H9 (cell line): ENCODE data around the gene SH3RF3. TPM values are rescaled to one million over a fixed set of nuclear protein-coding genes. Genes with fewer than 3 reads are reported as not detected.

Source experiments
- DNase-seq: peaks from one replicate; pipeline ENCODE4 v3.0.0-alpha.2; 2017
- H2AFZ ChIP-seq: one replicate; pipeline ENCODE4 v1.6.1; 2013; ENCODE audit warnings: mild to moderate bottlenecking, low read length, control low read depth, moderate library complexity
- H2AK5ac ChIP-seq: 2 replicates; pipeline ENCODE4 v1.6.1; 2013; ENCODE audit warnings: low read length, control low read depth, mixed read lengths; ENCODE audit not compliant: insufficient read length
- H2BK120ac ChIP-seq: one replicate; pipeline ENCODE4 v1.6.1; 2013; ENCODE audit warnings: low read depth, mild to moderate bottlenecking, low read length, control low read depth, inconsistent platforms; ENCODE audit not compliant: poor library complexity, severe bottlenecking
- H2BK12ac ChIP-seq: 2 replicates; pipeline ENCODE4 v1.6.1; 2013; ENCODE audit warnings: low read length, control low read depth, mixed read lengths, low read depth; ENCODE audit not compliant: insufficient read length
- H2BK15ac ChIP-seq: 2 replicates; pipeline ENCODE4 v1.6.1; 2013; ENCODE audit warnings: low read depth, low read length, control low read depth
- H2BK20ac ChIP-seq: one replicate; pipeline ENCODE4 v1.6.1; 2013; ENCODE audit warnings: low read depth, mild to moderate bottlenecking, low read length, control low read depth, inconsistent platforms; ENCODE audit not compliant: poor library complexity, severe bottlenecking
- H2BK5ac ChIP-seq: 2 replicates; pipeline ENCODE4 v1.6.1; 2013; ENCODE audit warnings: low read length, control low read depth, mixed read lengths; ENCODE audit not compliant: insufficient read length
- H3K14ac ChIP-seq: 2 replicates; pipeline ENCODE4 v1.6.1; 2013; ENCODE audit warnings: low read length, control low read depth; ENCODE audit not compliant: insufficient read depth
- H3K18ac ChIP-seq: 2 replicates; pipeline ENCODE4 v1.6.1; 2013; ENCODE audit warnings: low read depth, mild to moderate bottlenecking, mixed read lengths, low read length, control low read depth; ENCODE audit not compliant: insufficient read length
- H3K23ac ChIP-seq: 2 replicates; pipeline ENCODE4 v1.6.1; 2013; ENCODE audit warnings: low read length, control low read depth, mixed read lengths, low read depth; ENCODE audit not compliant: insufficient read length
- H3K23me2 ChIP-seq: 2 replicates; pipeline ENCODE4 v1.6.1; 2013; ENCODE audit warnings: low read depth, mild to moderate bottlenecking, mixed read lengths, low read length, control low read depth; ENCODE audit not compliant: insufficient read length, poor library complexity, severe bottlenecking
- H3K27ac ChIP-seq: 2 replicates; pipeline ENCODE4 v1.5.1; 2013; ENCODE audit warnings: low read length, control low read depth, mixed read lengths, low read depth; ENCODE audit not compliant: insufficient read length
- H3K27me3 ChIP-seq: 2 replicates; pipeline ENCODE4 v1.6.1; 2013; ENCODE audit warnings: low read length, control low read depth, inconsistent platforms; ENCODE audit not compliant: insufficient read depth
- H3K4ac ChIP-seq: 2 replicates; pipeline ENCODE4 v1.6.1; 2013; ENCODE audit warnings: low read depth, mild to moderate bottlenecking, control low read depth, inconsistent platforms, low read length, moderate library complexity
- H3K4me1 ChIP-seq: 2 replicates; pipeline ENCODE4 v1.6.1; 2013; ENCODE audit warnings: low read length, control low read depth, inconsistent platforms; ENCODE audit not compliant: insufficient read depth
- H3K4me2 ChIP-seq: 2 replicates; pipeline ENCODE4 v1.6.1; 2013; ENCODE audit warnings: low read length, control low read depth, mixed read lengths; ENCODE audit not compliant: insufficient read length, insufficient read depth
- H3K56ac ChIP-seq: 2 replicates; pipeline ENCODE4 v1.6.1; 2013; ENCODE audit warnings: low read depth, mild to moderate bottlenecking, mixed read lengths, low read length, control low read depth; ENCODE audit not compliant: insufficient read length
- H3K79me1 ChIP-seq: 2 replicates; pipeline ENCODE4 v1.6.1; 2013; ENCODE audit warnings: low read depth, mild to moderate bottlenecking, moderate library complexity, low read length, control low read depth, inconsistent platforms; ENCODE audit not compliant: insufficient read depth, poor library complexity, severe bottlenecking
- H3K79me2 ChIP-seq: 2 replicates; pipeline ENCODE4 v1.6.1; 2013; ENCODE audit warnings: low read length, control low read depth, inconsistent platforms; ENCODE audit not compliant: insufficient read depth
- H3K9ac ChIP-seq: 2 replicates; pipeline ENCODE4 v1.6.1; 2013; ENCODE audit warnings: low read length, control low read depth, mixed read lengths; ENCODE audit not compliant: insufficient read length; ENCODE audit errors: extremely low read depth
- H3K9me3 ChIP-seq: one replicate; pipeline ENCODE4 v1.6.1; 2013; ENCODE audit warnings: low read depth, low read length, inconsistent platforms; ENCODE audit not compliant: control insufficient read depth
- H3T11ph ChIP-seq: one replicate; pipeline ENCODE4 v1.6.1; 2013; ENCODE audit warnings: mild to moderate bottlenecking, low read length, control low read depth, inconsistent platforms
- H4K20me1 ChIP-seq: one replicate; pipeline ENCODE4 v1.6.1; 2013; ENCODE audit not compliant: control insufficient read depth, insufficient read length, insufficient read depth
- H4K5ac ChIP-seq: 2 replicates; pipeline ENCODE4 v1.6.1; 2013; ENCODE audit warnings: low read depth, mild to moderate bottlenecking, mixed read lengths, low read length, control low read depth; ENCODE audit not compliant: insufficient read length
- H4K8ac ChIP-seq: replicated peaks from 2 replicates; pipeline ENCODE4 v1.6.1; 2013; ENCODE audit warnings: low read length, control low read depth, mixed read lengths, low read depth; ENCODE audit not compliant: insufficient read length
- H4K91ac ChIP-seq: 2 replicates; pipeline ENCODE4 v1.6.1; 2013; ENCODE audit warnings: low read depth, mild to moderate bottlenecking, moderate library complexity, mixed read lengths, low read length, control low read depth; ENCODE audit not compliant: insufficient read length
- H3K27ac Mint-ChIP-seq, 3 experiments: 2 replicates in 2 of 3; 3 replicates in 1 of 3; pipeline ENCODE4 v1.8.0; 2020 to 2021; ENCODE audit warnings: mixed read lengths in 3 of 3, mild to moderate bottlenecking in 1 of 3, moderate library complexity in 1 of 3
- H3K27me3 Mint-ChIP-seq: 2 replicates; pipeline ENCODE4 v1.8.0; 2021; ENCODE audit warnings: low read depth, mild to moderate bottlenecking, moderate library complexity, mixed read lengths
- H3K36me3 Mint-ChIP-seq, 3 experiments: 2 replicates in 2 of 3; 3 replicates in 1 of 3; pipeline ENCODE4 v1.8.0; 2020 to 2021; ENCODE audit warnings: low read depth in 3 of 3, mixed read lengths in 3 of 3; ENCODE audit not compliant: insufficient read depth in 1 of 3
- H3K4me1 Mint-ChIP-seq, 2 experiments: 2 replicates each; pipeline ENCODE4 v1.8.0; 2020; ENCODE audit warnings: mixed read lengths in 2 of 2
- H3K4me3 Mint-ChIP-seq, 2 experiments: 2 replicates in 1 of 2; 3 replicates in 1 of 2; pipeline ENCODE4 v1.8.0; 2020 to 2021; ENCODE audit warnings: mild to moderate bottlenecking in 2 of 2, mixed read lengths in 2 of 2, moderate library complexity in 1 of 2
- H3K9me3 Mint-ChIP-seq, 2 experiments: 2 replicates in 1 of 2; 3 replicates in 1 of 2; pipeline ENCODE4 v1.8.0; 2020; ENCODE audit warnings: mild to moderate bottlenecking in 2 of 2, mixed read lengths in 2 of 2, moderate library complexity in 1 of 2
- WGBS: extraction: QIAGEN DNeasy Blood & Tissue Kit; methylation state at CpG from one replicate; pipeline ENCODE4 v1.1.7; 2013; ENCODE audit warnings: missing lambda C conversion rate, low lambda C conversion rate, mixed read lengths; ENCODE audit not compliant: insufficient read length; ENCODE audit errors: extremely low coverage; 5-methylcytosine and 5-hydroxymethylcytosine counted together
- total RNA-seq: library from RNA; stranded (reverse); gene quantifications from 2 replicates; pipeline ENCODE4 v1.2.1, GENCODE V29; 2021
- TF ChIP-seq, protein P1 (sequence below): fragments of 200-600 bp; sonication (generic); conservative IDR thresholded peaks from 3 replicates; pipeline ENCODE4 v1.8.0; 2021; ENCODE audit warnings: antibody characterized with exemption, mild to moderate bottlenecking

Gene SH3RF3
- total RNA-seq, 1 experiment from 2014 or later: 0.46 TPM

DNA sequence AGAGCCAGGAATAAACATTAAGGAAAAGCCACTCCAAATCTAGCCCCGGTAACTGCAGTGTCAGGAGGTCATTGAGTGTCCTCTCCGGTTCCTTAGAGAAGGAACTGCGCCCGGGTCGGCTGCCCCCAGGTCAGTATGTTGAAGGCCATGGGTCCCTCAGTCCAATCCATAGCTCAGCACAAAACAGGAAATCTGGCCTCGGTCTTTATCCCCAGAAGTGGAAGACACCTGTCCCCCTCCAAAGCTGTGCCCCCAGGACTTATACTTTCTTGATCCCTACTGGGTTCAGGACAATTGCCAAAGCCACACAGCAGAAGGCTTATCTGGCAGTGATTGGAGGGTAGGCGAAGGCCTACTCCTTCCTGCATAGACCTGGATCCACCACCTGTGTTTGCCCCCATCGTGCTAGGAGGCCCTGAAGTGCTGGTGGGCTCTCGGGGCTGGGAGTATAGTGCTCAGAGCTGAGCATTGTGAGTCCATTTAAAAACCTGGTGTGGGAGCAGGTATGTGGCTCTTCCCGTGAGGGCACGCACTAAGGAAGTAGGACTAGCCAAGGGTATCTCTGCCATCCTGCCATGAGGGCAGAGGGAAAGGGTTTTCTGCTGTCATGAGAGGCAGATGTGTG lies 306.2 kb downstream of the SH3RF3 start:
- Histone ChIP-seq H3K79me1 (no peaks in the 10 kb centered on the region), H2BK20ac (no peak overlapping the region), H2AK5ac (no peak overlapping the region), H3K4me1 (no peaks in the 10 kb centered on the region), H3K23me2 (no peaks in the 10 kb centered on the region), H2AFZ (no peak overlapping the region), H4K8ac (no peak overlapping the region), H2BK5ac (no peak overlapping the region), H3K27ac (no peak overlapping the region), H3K79me2 (no peaks in the 10 kb centered on the region), H3K18ac (no peak overlapping the region), H2BK12ac (no peak overlapping the region), H3K9me3 (no peaks in the 10 kb centered on the region), H3T11ph (no peak overlapping the region), H2BK120ac (no peak overlapping the region), H3K9ac (no peak overlapping the region), H3K4me2 (no peak overlapping the region), H2BK15ac (no peak overlapping the region), H3K56ac (no peak overlapping the region), H3K14ac (no peak overlapping the region), H3K23ac (no peak overlapping the region), H4K91ac (no peak overlapping the region), H4K5ac (no peak overlapping the region), H4K20me1 (no peaks in the 10 kb centered on the region), H3K4ac (no peak overlapping the region), H3K27me3 (no peaks in the 10 kb centered on the region)
- peaks cover 6% of the 10 kb centered on the region in 2 experiments; a peak in 3 of 4 replicates for H3K4me1 Mint-ChIP-seq
- no peak overlapping the region; a peak in 1 of 7 replicates for H3K27ac Mint-ChIP-seq
- no peak overlapping the region for H3K4me3 Mint-ChIP-seq
- H3K36me3 Mint-ChIP-seq: no peaks in the 10 kb centered on the region
- no peaks in the 10 kb centered on the region; a peak in 1 of 5 replicates for H3K9me3 Mint-ChIP-seq
- DNase-seq: no peak
- TF ChIP-seq, protein P1, sequence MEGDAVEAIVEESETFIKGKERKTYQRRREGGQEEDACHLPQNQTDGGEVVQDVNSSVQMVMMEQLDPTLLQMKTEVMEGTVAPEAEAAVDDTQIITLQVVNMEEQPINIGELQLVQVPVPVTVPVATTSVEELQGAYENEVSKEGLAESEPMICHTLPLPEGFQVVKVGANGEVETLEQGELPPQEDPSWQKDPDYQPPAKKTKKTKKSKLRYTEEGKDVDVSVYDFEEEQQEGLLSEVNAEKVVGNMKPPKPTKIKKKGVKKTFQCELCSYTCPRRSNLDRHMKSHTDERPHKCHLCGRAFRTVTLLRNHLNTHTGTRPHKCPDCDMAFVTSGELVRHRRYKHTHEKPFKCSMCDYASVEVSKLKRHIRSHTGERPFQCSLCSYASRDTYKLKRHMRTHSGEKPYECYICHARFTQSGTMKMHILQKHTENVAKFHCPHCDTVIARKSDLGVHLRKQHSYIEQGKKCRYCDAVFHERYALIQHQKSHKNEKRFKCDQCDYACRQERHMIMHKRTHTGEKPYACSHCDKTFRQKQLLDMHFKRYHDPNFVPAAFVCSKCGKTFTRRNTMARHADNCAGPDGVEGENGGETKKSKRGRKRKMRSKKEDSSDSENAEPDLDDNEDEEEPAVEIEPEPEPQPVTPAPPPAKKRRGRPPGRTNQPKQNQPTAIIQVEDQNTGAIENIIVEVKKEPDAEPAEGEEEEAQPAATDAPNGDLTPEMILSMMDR: no peak
- WGBS: no CpG with 5 or more reads among the region's 11 CpGs
- no peaks in the 10 kb centered on the region; the same call in 1 of the 2 replicates for H3K27me3 Mint-ChIP-seq
